Endothelial cell of umbilical vein (primary cell): ENCODE results near the gene PALB2. TPM values are rescaled to one million over a fixed set of nuclear protein-coding genes. Genes with fewer than 3 reads are reported as not detected.

Source experiments
- BruUV-seq: library from RNA; stranded (reverse); fragments of 400-500 nt; replicated peaks from 2 replicates; lab custom pipeline; 2021; lab: Mats Ljungman, UMichigan
- CTCF ChIA-PET: fragments of 300-600, 350-600 bp; sonication (Branson Sonifier 250); formaldehyde crosslinking; loops from one replicate; lab custom pipeline; 2021; ENCODE audit warnings: antibody characterized with exemption, inconsistent platforms; lab: Charles Lee
- POLR2A ChIA-PET: fragments of 300-600, 350-600 bp; sonication (Branson Sonifier 250); formaldehyde crosslinking; loops from one replicate; lab custom pipeline; 2021; ENCODE audit warnings: antibody characterized with exemption, inconsistent platforms; lab: Charles Lee
- DNase-seq: peaks from one replicate; pipeline ENCODE4 v3.0.0-alpha.2; 2011; ENCODE audit warnings: low read depth, low spot score
- FAIRE-seq: peaks from 2 replicates; lab custom pipeline; 2011; peaks lifted over from hg19 to GRCh38; lab: Jason Lieb, UNC
- H2AFZ ChIP-seq: 2 replicates; pipeline ENCODE4 v1.6.0; 2012; ENCODE audit warnings: low read depth, low read length, control low read depth, inconsistent platforms
- H3K27ac ChIP-seq: 2 replicates; pipeline ENCODE4 v1.5.1; 2011; ENCODE audit warnings: low read depth, mild to moderate bottlenecking, control low read depth, low read length, moderate library complexity; ENCODE audit not compliant: insufficient read depth
- H3K27me3 ChIP-seq, 2 experiments: 2 replicates each; pipeline versions ENCODE4 v1.6.0 to v1.6.1; 2011; ENCODE audit warnings: low read length in 2 of 2, mixed read lengths in 1 of 2; ENCODE audit not compliant: control insufficient read depth in 2 of 2, insufficient read depth in 2 of 2
- H3K36me3 ChIP-seq, 2 experiments: 2 replicates in 1 of 2; 3 replicates in 1 of 2; pipeline ENCODE4 v1.5.1; 2011; ENCODE audit warnings: low read length in 2 of 2, mild to moderate bottlenecking in 1 of 2, moderate library complexity in 1 of 2; ENCODE audit not compliant: control insufficient read depth in 2 of 2, insufficient read depth in 2 of 2; ENCODE audit errors: extremely low read depth in 1 of 2
- H3K4me1 ChIP-seq: 3 replicates; pipeline ENCODE4 v1.5.1; 2011; ENCODE audit warnings: mild to moderate bottlenecking, low read length; ENCODE audit not compliant: control insufficient read depth, insufficient read depth; ENCODE audit errors: extremely low read depth
- H3K4me2 ChIP-seq: 2 replicates; pipeline ENCODE4 v1.6.1; 2011; ENCODE audit warnings: low read length, control low read depth, mixed read lengths; ENCODE audit not compliant: insufficient read depth
- H3K4me3 ChIP-seq, 3 experiments: fragments of 200-600 bp in 1 of 3; sonication (generic), shearing (Covaris generic) in 1 of 3; replicated peaks in 1 of 3; 2 replicates each; pipeline ENCODE4 v1.5.1; 2011 to 2016; ENCODE audit warnings: control low read depth in 3 of 3, low read length in 3 of 3, mild to moderate bottlenecking in 2 of 3, inconsistent platforms in 1 of 3, low read depth in 1 of 3, moderate library complexity in 1 of 3; ENCODE audit not compliant: insufficient read depth in 1 of 3
- H3K79me2 ChIP-seq: 2 replicates; pipeline ENCODE4 v1.6.0; 2012; ENCODE audit warnings: low read length, inconsistent platforms; ENCODE audit not compliant: control insufficient read depth, insufficient read depth
- H3K9ac ChIP-seq: replicated peaks from 2 replicates; pipeline ENCODE3; 2011; ENCODE audit warnings: low read length, control low read depth; ENCODE audit not compliant: insufficient read depth; ENCODE audit errors: extremely low read depth
- H3K9me1 ChIP-seq: replicated peaks from 3 replicates; pipeline ENCODE4 v1.6.0; 2011; ENCODE audit warnings: mild to moderate bottlenecking, low read length; ENCODE audit not compliant: control insufficient read depth, insufficient read depth; ENCODE audit errors: extremely low read depth
- H3K9me3 ChIP-seq: replicated peaks from 2 replicates; pipeline ENCODE4 v1.5.1; 2012; ENCODE audit warnings: low read length, inconsistent platforms; ENCODE audit not compliant: control insufficient read depth, insufficient read depth
- H4K20me1 ChIP-seq: replicated peaks from 2 replicates; pipeline ENCODE3; 2011; ENCODE audit warnings: mild to moderate bottlenecking, low read length; ENCODE audit not compliant: control insufficient read depth, insufficient read depth; ENCODE audit errors: extremely low read depth
- EZH2 ChIP-seq: IDR thresholded peaks from 2 replicates; pipeline ENCODE4 v1.6.1; 2012; ENCODE audit warnings: borderline replicate concordance, low read depth, mild to moderate bottlenecking, moderate library complexity, low read length, inconsistent platforms; ENCODE audit not compliant: severe bottlenecking
- FOS ChIP-seq: IDR thresholded peaks from 2 replicates; pipeline ENCODE4 v1.6.1; 2011; ENCODE audit warnings: mild to moderate bottlenecking, low read length, moderate library complexity, borderline replicate concordance; ENCODE audit not compliant: insufficient read depth
- GATA2 ChIP-seq: IDR thresholded peaks from 2 replicates; pipeline ENCODE4 v1.7.0; 2011; ENCODE audit warnings: low read depth, mild to moderate bottlenecking, moderate library complexity, mixed read lengths, low read length; ENCODE audit not compliant: insufficient read length, insufficient read depth
- JUN ChIP-seq: IDR thresholded peaks from 2 replicates; pipeline ENCODE4 v1.6.1; 2011; ENCODE audit warnings: borderline replicate concordance, low read depth; ENCODE audit not compliant: insufficient read length, insufficient read depth
- MAX ChIP-seq: IDR thresholded peaks from 2 replicates; pipeline ENCODE4 v1.6.1; 2011; ENCODE audit not compliant: insufficient read depth, insufficient read length
- MYC ChIP-seq: IDR thresholded peaks from one replicate; pipeline ENCODE4 v1.6.1; 2011; ENCODE audit warnings: mild to moderate bottlenecking, low read depth, low read length
- POLR2A ChIP-seq: IDR thresholded peaks from 2 replicates; pipeline ENCODE4 v1.6.1; 2012; ENCODE audit warnings: low read depth, mild to moderate bottlenecking, control low read depth, low read length
- POLR2AphosphoS5 ChIP-seq: IDR thresholded peaks from 2 replicates; pipeline ENCODE4 v1.6.1; 2012; ENCODE audit warnings: low read depth, mild to moderate bottlenecking, control low read depth, low read length, moderate library complexity; ENCODE audit not compliant: insufficient read depth
- dilution Hi-C: fragments of 300-500 bp; cut with MboI; formaldehyde crosslinking; loops from one replicate; pipeline ENCODE4 v1.15.0; 2019; ENCODE audit warnings: low sequenced_read_pairs; ENCODE audit not compliant: extremely low pct_ligation_motif_present
- intact Hi-C: fragments of 100-400 bp; cut with micrococcal nuclease; formaldehyde crosslinking; loops from one replicate; pipeline ENCODE4 v1.10.0; 2022
- polyA plus RNA-seq, 4 experiments: library from polyadenylated mRNA; depleted of rRNA in 3 of 4; stranded (reverse) in 3 of 4; unstranded in 1 of 4; fragments of >200 nt; gene quantifications; 2 replicates each; pipeline versions ENCODE4 v1.2.1 to v1.2.3, GENCODE V29; 2011 to 2012; ENCODE audit warnings: missing spikeins in 1 of 4
- total RNA-seq: library from RNA; stranded (reverse); gene quantifications from 2 replicates; pipeline ENCODE4 v1.2.3, GENCODE V29; 2021
- TF ChIP-seq, protein P1 (sequence below), 2 donors: IDR thresholded peaks; 1 replicate in 1 of 2; 2 replicates in 1 of 2; pipeline ENCODE4 v1.5.1; 2011; ENCODE audit warnings: low read length in 2 of 2, mild to moderate bottlenecking in 2 of 2, moderate library complexity in 2 of 2, control low read depth in 1 of 2, inconsistent platforms in 1 of 2, low read depth in 1 of 2; ENCODE audit not compliant: insufficient read depth in 1 of 2; ENCODE audit errors: extremely low read depth in 1 of 2

PALB2 gene
- total and polyA plus RNA-seq, 2 donors (not counting 3 experiments of a cell fraction or from before 2014, with no cell fraction given) = 5.1 to 15.6 TPM

GRCh38 chr16:23566724-23567123, 74.4 kb downstream of the PALB2 start:
- CTCF ChIA-PET = no interaction called here
- no peak for FAIRE-seq
- no peaks in the 10 kb centered on the region for H3K27me3 ChIP-seq
- dilution Hi-C loops (no loop called here), intact Hi-C loops (no loop called here)
- no peak for DNase-seq
- H3K27ac ChIP-seq = no peak overlapping the region
- no peaks in the 10 kb centered on the region for H3K9me3 ChIP-seq
- H3K9me1 ChIP-seq = no peaks in the 10 kb centered on the region
- H3K36me3 ChIP-seq = peaks cover 30 to 58% of the 10 kb centered on the region in 2 experiments
- H3K9ac ChIP-seq = no peak overlapping the region
- H3K4me1 ChIP-seq = no peaks in the 10 kb centered on the region
- TF ChIP-seq POLR2A = no peak
- TF ChIP-seq MYC = no peak
- no peak for TF ChIP-seq JUN
- TF ChIP-seq EZH2 = no peak
- TF ChIP-seq FOS = no peak
- TF ChIP-seq MAX = no peak
- TF ChIP-seq, protein P1, sequence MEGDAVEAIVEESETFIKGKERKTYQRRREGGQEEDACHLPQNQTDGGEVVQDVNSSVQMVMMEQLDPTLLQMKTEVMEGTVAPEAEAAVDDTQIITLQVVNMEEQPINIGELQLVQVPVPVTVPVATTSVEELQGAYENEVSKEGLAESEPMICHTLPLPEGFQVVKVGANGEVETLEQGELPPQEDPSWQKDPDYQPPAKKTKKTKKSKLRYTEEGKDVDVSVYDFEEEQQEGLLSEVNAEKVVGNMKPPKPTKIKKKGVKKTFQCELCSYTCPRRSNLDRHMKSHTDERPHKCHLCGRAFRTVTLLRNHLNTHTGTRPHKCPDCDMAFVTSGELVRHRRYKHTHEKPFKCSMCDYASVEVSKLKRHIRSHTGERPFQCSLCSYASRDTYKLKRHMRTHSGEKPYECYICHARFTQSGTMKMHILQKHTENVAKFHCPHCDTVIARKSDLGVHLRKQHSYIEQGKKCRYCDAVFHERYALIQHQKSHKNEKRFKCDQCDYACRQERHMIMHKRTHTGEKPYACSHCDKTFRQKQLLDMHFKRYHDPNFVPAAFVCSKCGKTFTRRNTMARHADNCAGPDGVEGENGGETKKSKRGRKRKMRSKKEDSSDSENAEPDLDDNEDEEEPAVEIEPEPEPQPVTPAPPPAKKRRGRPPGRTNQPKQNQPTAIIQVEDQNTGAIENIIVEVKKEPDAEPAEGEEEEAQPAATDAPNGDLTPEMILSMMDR (IDR thresholded peaks at IDR 0.05; ENCODE audit: extremely low read depth in 1 of 2, insufficient read depth in 1 of 2, low read depth in 1 of 2, low read length in 2 of 2) = no peak
- TF ChIP-seq GATA2 = no peak
- no peak for TF ChIP-seq POLR2AphosphoS5
- no peak overlapping the region for H3K4me3 ChIP-seq
- no peak overlapping the region for H3K4me2 ChIP-seq
- H4K20me1 ChIP-seq = no peaks in the 10 kb centered on the region
- BruUV-seq = no TSS peak
- POLR2A ChIA-PET = no interaction called here
- no peak overlapping the region for H2AFZ ChIP-seq
- no peaks in the 10 kb centered on the region for H3K79me2 ChIP-seq
